ENCODE measurements around the gene PDZRN4.

The PDZRN4 gene

GRCh38 chr12:41336041-41336549 is 148.0 kb downstream of the PDZRN4 start:
- H3K27ac ChIP-seq (replicated peaks), result no peak overlapping the region
- H3K27me3 ChIP-seq (ENCODE audit: insufficient read depth, poor library complexity, severe bottlenecking), result no peaks in the 10 kb centered on the region
- DNase-seq (ENCODE audit: low read depth in 1 of 2, low spot score in 1 of 2), result no peak
- TF ChIP-seq SPI1 (IDR thresholded peaks at IDR 0.05; ENCODE audit: borderline replicate concordance, low read depth), result no peak
- no peak for TF ChIP-seq POLR2AphosphoS5 (IDR thresholded peaks at IDR 0.05; ENCODE audit: low read depth)
- TF ChIP-seq REST (IDR thresholded peaks at IDR 0.05; ENCODE audit: insufficient replicate concordance, low read depth), result no peak
- TF ChIP-seq, protein P1, sequence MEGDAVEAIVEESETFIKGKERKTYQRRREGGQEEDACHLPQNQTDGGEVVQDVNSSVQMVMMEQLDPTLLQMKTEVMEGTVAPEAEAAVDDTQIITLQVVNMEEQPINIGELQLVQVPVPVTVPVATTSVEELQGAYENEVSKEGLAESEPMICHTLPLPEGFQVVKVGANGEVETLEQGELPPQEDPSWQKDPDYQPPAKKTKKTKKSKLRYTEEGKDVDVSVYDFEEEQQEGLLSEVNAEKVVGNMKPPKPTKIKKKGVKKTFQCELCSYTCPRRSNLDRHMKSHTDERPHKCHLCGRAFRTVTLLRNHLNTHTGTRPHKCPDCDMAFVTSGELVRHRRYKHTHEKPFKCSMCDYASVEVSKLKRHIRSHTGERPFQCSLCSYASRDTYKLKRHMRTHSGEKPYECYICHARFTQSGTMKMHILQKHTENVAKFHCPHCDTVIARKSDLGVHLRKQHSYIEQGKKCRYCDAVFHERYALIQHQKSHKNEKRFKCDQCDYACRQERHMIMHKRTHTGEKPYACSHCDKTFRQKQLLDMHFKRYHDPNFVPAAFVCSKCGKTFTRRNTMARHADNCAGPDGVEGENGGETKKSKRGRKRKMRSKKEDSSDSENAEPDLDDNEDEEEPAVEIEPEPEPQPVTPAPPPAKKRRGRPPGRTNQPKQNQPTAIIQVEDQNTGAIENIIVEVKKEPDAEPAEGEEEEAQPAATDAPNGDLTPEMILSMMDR (IDR thresholded peaks at IDR 0.05; ENCODE audit: insufficient read depth, low read length), result no peak
- no peak for TF ChIP-seq GABPA (IDR thresholded peaks at IDR 0.05; ENCODE audit: low read depth)
- H3K4me3 ChIP-seq (replicated peaks; ENCODE audit: insufficient read depth, low read length), result no peak overlapping the region

DNA sequence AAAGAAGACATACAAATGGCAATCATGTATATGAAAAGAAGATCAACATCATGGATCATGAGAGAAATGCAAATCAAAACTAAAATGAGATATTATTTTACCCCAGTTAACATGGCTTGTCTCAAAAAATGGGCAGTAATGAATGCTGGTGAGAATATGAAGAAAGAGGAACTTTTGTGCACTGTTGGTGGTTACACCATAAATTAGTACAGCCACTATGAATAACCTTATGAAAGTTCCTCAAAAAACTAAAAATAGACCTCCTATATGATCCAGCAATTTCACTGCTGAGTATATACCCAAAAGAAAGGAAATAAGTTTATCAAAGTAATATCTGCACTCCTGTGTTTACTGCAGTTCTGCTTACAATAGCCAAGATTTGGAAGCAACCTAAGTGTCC is 151.7 kb downstream of the PDZRN4 start:
- Histone ChIP-seq H3K27me3 (ENCODE audit: insufficient read depth, poor library complexity, severe bottlenecking) (no peaks in the 10 kb centered on the region), H3K27ac (replicated peaks) (peak overlapping the region; percentile 50), H3K4me3 (replicated peaks; ENCODE audit: insufficient read depth, low read length) (no peak overlapping the region)
- peak in 1 of 2 experiments; percentile 49 for DNase-seq (ENCODE audit: low read depth in 1 of 2, low spot score in 1 of 2)
- TF ChIP-seq SPI1 (IDR thresholded peaks at IDR 0.05; ENCODE audit: borderline replicate concordance, low read depth) (no peak), REST (IDR thresholded peaks at IDR 0.05; ENCODE audit: insufficient replicate concordance, low read depth) (no peak), GABPA (IDR thresholded peaks at IDR 0.05; ENCODE audit: low read depth) (no peak), POLR2AphosphoS5 (IDR thresholded peaks at IDR 0.05; ENCODE audit: low read depth) (no peak)
- TF ChIP-seq, protein P1 (IDR thresholded peaks at IDR 0.05; ENCODE audit: insufficient read depth, low read length), result no peak

DNA sequence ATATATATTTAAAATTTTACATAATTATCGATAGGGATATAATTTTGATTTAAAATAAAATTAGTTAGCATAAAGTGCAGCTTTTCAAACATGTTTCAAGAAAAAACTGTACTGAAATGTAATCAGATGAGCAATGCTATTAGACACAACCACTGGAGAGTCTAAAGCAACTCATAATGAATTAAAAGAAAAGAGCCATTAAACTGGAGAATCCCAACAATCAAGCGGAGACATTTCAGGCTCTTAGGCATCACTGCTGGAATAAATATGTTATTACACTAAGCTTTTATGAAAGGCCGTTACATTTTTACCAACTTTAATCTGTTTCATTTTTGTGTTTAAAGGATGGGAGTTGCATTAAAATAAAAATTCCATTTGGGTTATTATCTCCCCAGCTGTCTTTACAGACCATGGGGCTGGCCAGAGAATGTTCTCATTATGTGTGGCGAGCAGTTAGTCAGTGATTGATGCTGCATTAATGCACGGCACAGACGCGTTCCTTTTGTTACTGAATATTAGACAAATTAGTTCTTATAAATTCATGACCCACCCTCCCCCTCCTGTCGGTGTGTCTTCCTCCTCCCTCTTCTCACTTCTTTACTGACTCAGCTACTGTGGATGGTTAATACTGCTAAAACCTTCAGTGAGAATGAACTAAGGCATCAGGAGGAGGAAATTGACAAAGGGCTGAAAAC is 156.8 kb downstream of the PDZRN4 start:
- Histone ChIP-seq H3K27me3 (ENCODE audit: insufficient read depth, poor library complexity, severe bottlenecking) (no peaks in the 10 kb centered on the region), H3K27ac (replicated peaks) (no peak overlapping the region), H3K4me3 (replicated peaks; ENCODE audit: insufficient read depth, low read length) (no peak overlapping the region)
- no peak for TF ChIP-seq SPI1 (IDR thresholded peaks at IDR 0.05; ENCODE audit: borderline replicate concordance, low read depth)
- no peak for TF ChIP-seq POLR2AphosphoS5 (IDR thresholded peaks at IDR 0.05; ENCODE audit: low read depth)
- TF ChIP-seq, protein P1 (IDR thresholded peaks at IDR 0.05; ENCODE audit: insufficient read depth, low read length), result no peak
- no peak for TF ChIP-seq REST (IDR thresholded peaks at IDR 0.05; ENCODE audit: insufficient replicate concordance, low read depth)
- no peak for TF ChIP-seq GABPA (IDR thresholded peaks at IDR 0.05; ENCODE audit: low read depth)
- no peak for DNase-seq (ENCODE audit: low read depth in 1 of 2, low spot score in 1 of 2)
